SIG-M5 (cell line): ENCODE measurements around the gene DGKI.

ENCODE experiments used
- DNase-seq: peaks from one replicate; lab custom pipeline; 2025; lab: John Stamatoyannopoulos, UW

The DGKI gene

GRCh38 chr7:137871170-137871915 is 24.6 kb upstream of the DGKI start:
- DNase-seq = no peak

- no peak for DNase-seq
Observed at GRCh38 chr7:137870684-137871083, 23.9 kb upstream of the DGKI start.

GRCh38 chr7:137870078-137870477 is 23.3 kb upstream of the DGKI start:
- no peak for DNase-seq

GRCh38 chr7:137869260-137869659 is 22.5 kb upstream of the DGKI start:
- no peak for DNase-seq

- no peak for DNase-seq
Observed at GRCh38 chr7:137867289-137867688, 20.5 kb upstream of the DGKI start.

GRCh38 chr7:137865764-137866163 is 19.0 kb upstream of the DGKI start:
- DNase-seq = no peak

- DNase-seq = no peak
Observed at GRCh38 chr7:137862964-137863363, 16.2 kb upstream of the DGKI start.

GRCh38 chr7:137862358-137862757 is 15.6 kb upstream of the DGKI start:
- DNase-seq = no peak

GRCh38 chr7:137860542-137860941 is 13.8 kb upstream of the DGKI start:
- DNase-seq = no peak

- DNase-seq = no peak
Observed at GRCh38 chr7:137853053-137853452, 6.3 kb upstream of the DGKI start.

GRCh38 chr7:137852108-137852507 is 5.3 kb upstream of the DGKI start:
- no peak for DNase-seq

GRCh38 chr7:137850972-137851945 is 4.5 kb upstream of the DGKI start:
- no peak for DNase-seq

- DNase-seq = no peak
Observed at GRCh38 chr7:137850571-137850970, 3.8 kb upstream of the DGKI start.

- DNase-seq = no peak
Observed at GRCh38 chr7:137848095-137848494, 1.3 kb upstream of the DGKI start.

- no peak for DNase-seq
Observed at GRCh38 chr7:137847568-137848050, 835 bp upstream of the DGKI start.

- DNase-seq = no peak
Observed at GRCh38 chr7:137846549-137846826, 286 bp downstream of the DGKI start.

- no peak for DNase-seq
Observed at GRCh38 chr7:137844677-137845425, 1.9 kb downstream of the DGKI start.

- no peak for DNase-seq
Observed at GRCh38 chr7:137839903-137840779, 6.6 kb downstream of the DGKI start.

- DNase-seq = no peak
Observed at GRCh38 chr7:137838706-137839315, 8.0 kb downstream of the DGKI start.

- DNase-seq = no peak
Observed at GRCh38 chr7:137836541-137836940, 10.2 kb downstream of the DGKI start.

- DNase-seq = no peak
Observed at GRCh38 chr7:137836113-137836509, 10.7 kb downstream of the DGKI start.
